HepG2 (cell line): ENCODE measurements around the gene PEAK1. TPM values are rescaled to one million over a fixed set of nuclear protein-coding genes. Genes with fewer than 3 reads are reported as not detected.

ENCODE experiments used
- ATM ChIP-seq: fragments of 450-650 bp; IDR thresholded peaks from 2 replicates; pipeline ENCODE4 v1.7.1; 2017; ENCODE audit warnings: mild to moderate bottlenecking, borderline replicate concordance
- CBX2 ChIP-seq, 2 experiments: fragments of 200-600 bp in 1 of 2; sonication (generic); formaldehyde crosslinking in 1 of 2; IDR thresholded peaks; 2 replicates each; pipeline versions ENCODE4 v1.7.0 to v1.8.1; 2018 to 2022; ENCODE audit warnings: low read depth in 2 of 2, low read length in 1 of 2, mild to moderate bottlenecking in 1 of 2, missing genetic modification reagents in 1 of 2
- CCAR2 ChIP-seq: fragments of 200-400 bp; formaldehyde crosslinking; optimal IDR thresholded peaks from 2 replicates; pipeline ENCODE3; 2018; ENCODE audit warnings: low read depth, mild to moderate bottlenecking, low read length, moderate library complexity
- HNF4A ChIP-seq: sonication (generic); formaldehyde crosslinking; IDR thresholded peaks from 2 replicates; pipeline ENCODE4 v1.4.0; 2020; ENCODE audit warnings: missing genetic modification reagents
- NFKB2 ChIP-seq: sonication (generic); formaldehyde crosslinking; IDR thresholded peaks from 2 replicates; pipeline ENCODE4 v1.4.0; 2020; ENCODE audit warnings: missing genetic modification reagents, borderline replicate concordance
- SMAD1 ChIP-seq: sonication (generic); formaldehyde crosslinking; IDR thresholded peaks from 2 replicates; pipeline ENCODE4 v1.4.0; 2020; ENCODE audit warnings: missing genetic modification reagents, low read depth, mild to moderate bottlenecking, borderline replicate concordance
- STAT5B ChIP-seq: sonication (generic); formaldehyde crosslinking; IDR thresholded peaks from 2 replicates; pipeline ENCODE4 v1.4.0; 2020; ENCODE audit warnings: missing genetic modification reagents
- U2AF1 ChIP-seq: fragments of 200-400 bp; formaldehyde crosslinking; optimal IDR thresholded peaks from 2 replicates; pipeline ENCODE3; 2017; ENCODE audit warnings: mild to moderate bottlenecking, low read depth, low read length
- ZFYVE20 ChIP-seq: sonication (generic); formaldehyde crosslinking; IDR thresholded peaks from 2 replicates; pipeline ENCODE4 v1.8.0; 2023; ENCODE audit warnings: low read depth, mild to moderate bottlenecking, moderate library complexity, missing genetic modification reagents, borderline replicate concordance
- ZNF160 ChIP-seq: sonication (generic); formaldehyde crosslinking; IDR thresholded peaks from 2 replicates; pipeline ENCODE4 v1.8.0; 2022; ENCODE audit warnings: mild to moderate bottlenecking, inconsistent platforms, missing genetic modification reagents
- polyA plus RNA-seq, 8 experiments: library from polyadenylated mRNA; depleted of rRNA in 3 of 8; stranded (reverse) in 7 of 8; unstranded in 1 of 8; fragments of >200 nt; fragmentation: Illumina TruSeq in 4 of 8; extraction: Trizol in 4 of 8; gene quantifications; 2 replicates each; pipeline versions ENCODE4 v1.2.1 to v1.2.3, GENCODE V29; 2011 to 2016; ENCODE audit warnings: low read depth in 4 of 8, missing spikeins in 1 of 8, mixed read lengths in 1 of 8; ENCODE audit not compliant: insufficient read depth in 1 of 8
- total RNA-seq, 5 experiments: library from RNA; depleted of rRNA; stranded (reverse); fragments of >200 nt; fragmentation: Illumina TruSeq; extraction: Trizol; gene quantifications; 2 replicates each; pipeline ENCODE4 v1.2.3, GENCODE V29; 2016; ENCODE audit warnings: low read depth in 1 of 5
- TF ChIP-seq, protein P1 (sequence below): sonication (generic); formaldehyde crosslinking; IDR thresholded peaks from 2 replicates; pipeline ENCODE4 v1.4.0; 2020; ENCODE audit warnings: missing genetic modification reagents
- TF ChIP-seq, protein P2 (sequence below), 2 experiments: sonication (generic) in 1 of 2; formaldehyde crosslinking in 1 of 2; IDR thresholded peaks; 2 replicates each; pipeline versions ENCODE4 v1.4.0 to v1.6.1; 2016 to 2020; ENCODE audit warnings: borderline replicate concordance in 1 of 2, low read depth in 1 of 2, mild to moderate bottlenecking in 1 of 2, missing genetic modification reagents in 1 of 2

The PEAK1 gene
- total and polyA plus RNA-seq, 2 of the 13 experiments (the other 11 are each of a cell fraction or from before 2014, with no cell fraction given) = 6.0 to 6.6 TPM

DNA sequence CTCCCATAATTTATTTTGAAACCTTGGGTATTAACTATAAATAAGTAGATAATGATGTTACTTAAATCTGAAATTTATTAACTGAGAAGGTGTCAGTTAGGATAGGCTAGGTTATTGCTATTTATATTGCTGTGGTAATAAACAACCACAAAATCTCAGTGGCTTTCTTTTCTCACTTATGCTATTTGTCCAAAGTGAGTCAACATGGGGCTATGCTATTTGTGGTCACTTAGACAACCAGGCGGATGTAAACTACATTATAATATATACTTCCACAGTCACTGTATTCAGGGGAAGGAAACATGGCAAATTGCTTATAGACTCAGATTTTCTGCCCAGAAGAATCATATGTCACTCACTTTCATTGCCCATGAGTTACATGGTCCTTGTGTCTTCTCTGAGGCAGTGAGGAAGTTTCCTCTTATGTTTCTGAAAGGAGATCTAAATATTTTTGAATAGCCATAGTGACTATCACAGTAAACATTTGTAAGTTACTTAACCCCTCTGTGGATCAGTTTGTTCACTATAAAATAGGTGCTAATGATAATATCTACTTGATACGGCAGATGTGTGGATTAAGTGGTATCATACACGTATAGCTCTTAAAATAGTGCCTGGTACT, 20.6 kb upstream of the PEAK1 start (continued):
- TF ChIP-seq, protein P1, sequence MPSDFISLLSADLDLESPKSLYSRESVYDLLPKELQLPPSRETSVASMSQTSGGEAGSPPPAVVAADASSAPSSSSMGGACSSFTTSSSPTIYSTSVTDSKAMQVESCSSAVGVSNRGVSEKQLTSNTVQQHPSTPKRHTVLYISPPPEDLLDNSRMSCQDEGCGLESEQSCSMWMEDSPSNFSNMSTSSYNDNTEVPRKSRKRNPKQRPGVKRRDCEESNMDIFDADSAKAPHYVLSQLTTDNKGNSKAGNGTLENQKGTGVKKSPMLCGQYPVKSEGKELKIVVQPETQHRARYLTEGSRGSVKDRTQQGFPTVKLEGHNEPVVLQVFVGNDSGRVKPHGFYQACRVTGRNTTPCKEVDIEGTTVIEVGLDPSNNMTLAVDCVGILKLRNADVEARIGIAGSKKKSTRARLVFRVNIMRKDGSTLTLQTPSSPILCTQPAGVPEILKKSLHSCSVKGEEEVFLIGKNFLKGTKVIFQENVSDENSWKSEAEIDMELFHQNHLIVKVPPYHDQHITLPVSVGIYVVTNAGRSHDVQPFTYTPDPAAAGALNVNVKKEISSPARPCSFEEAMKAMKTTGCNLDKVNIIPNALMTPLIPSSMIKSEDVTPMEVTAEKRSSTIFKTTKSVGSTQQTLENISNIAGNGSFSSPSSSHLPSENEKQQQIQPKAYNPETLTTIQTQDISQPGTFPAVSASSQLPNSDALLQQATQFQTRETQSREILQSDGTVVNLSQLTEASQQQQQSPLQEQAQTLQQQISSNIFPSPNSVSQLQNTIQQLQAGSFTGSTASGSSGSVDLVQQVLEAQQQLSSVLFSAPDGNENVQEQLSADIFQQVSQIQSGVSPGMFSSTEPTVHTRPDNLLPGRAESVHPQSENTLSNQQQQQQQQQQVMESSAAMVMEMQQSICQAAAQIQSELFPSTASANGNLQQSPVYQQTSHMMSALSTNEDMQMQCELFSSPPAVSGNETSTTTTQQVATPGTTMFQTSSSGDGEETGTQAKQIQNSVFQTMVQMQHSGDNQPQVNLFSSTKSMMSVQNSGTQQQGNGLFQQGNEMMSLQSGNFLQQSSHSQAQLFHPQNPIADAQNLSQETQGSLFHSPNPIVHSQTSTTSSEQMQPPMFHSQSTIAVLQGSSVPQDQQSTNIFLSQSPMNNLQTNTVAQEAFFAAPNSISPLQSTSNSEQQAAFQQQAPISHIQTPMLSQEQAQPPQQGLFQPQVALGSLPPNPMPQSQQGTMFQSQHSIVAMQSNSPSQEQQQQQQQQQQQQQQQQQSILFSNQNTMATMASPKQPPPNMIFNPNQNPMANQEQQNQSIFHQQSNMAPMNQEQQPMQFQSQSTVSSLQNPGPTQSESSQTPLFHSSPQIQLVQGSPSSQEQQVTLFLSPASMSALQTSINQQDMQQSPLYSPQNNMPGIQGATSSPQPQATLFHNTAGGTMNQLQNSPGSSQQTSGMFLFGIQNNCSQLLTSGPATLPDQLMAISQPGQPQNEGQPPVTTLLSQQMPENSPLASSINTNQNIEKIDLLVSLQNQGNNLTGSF (CRISPR knock-in tag) = no peak
- TF ChIP-seq ZFYVE20 (no peak), ZNF160 (no peak), STAT5B (no peak), SMAD1 (CRISPR knock-in tag) (no peak), NFKB2 (no peak), U2AF1 (no peak), HNF4A (CRISPR knock-in tag) (no peak), ATM (no peak), CCAR2 (no peak), CBX2 (IDR thresholded peaks at IDR 0.05; ENCODE audit: low read depth, low read length) (no peak), CBX2 (CRISPR knock-in tag; IDR thresholded peaks at IDR 0.05; ENCODE audit: low read depth) (no peak)
- TF ChIP-seq, protein P2, sequence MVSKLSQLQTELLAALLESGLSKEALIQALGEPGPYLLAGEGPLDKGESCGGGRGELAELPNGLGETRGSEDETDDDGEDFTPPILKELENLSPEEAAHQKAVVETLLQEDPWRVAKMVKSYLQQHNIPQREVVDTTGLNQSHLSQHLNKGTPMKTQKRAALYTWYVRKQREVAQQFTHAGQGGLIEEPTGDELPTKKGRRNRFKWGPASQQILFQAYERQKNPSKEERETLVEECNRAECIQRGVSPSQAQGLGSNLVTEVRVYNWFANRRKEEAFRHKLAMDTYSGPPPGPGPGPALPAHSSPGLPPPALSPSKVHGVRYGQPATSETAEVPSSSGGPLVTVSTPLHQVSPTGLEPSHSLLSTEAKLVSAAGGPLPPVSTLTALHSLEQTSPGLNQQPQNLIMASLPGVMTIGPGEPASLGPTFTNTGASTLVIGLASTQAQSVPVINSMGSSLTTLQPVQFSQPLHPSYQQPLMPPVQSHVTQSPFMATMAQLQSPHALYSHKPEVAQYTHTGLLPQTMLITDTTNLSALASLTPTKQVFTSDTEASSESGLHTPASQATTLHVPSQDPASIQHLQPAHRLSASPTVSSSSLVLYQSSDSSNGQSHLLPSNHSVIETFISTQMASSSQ (IDR thresholded peaks at IDR 0.05; ENCODE audit: low read depth) = no peak
- TF ChIP-seq, protein P2 (CRISPR knock-in tag; IDR thresholded peaks at IDR 0.05; ENCODE audit: borderline replicate concordance) = no peak
